ENCODE measurements around the gene MBTPS2.

MBTPS2 gene

GRCh38 chrX:21905953-21906352 is 66.5 kb downstream of the MBTPS2 start:
- H3K9me3 ChIP-seq: no peaks in the 10 kb centered on the region
- no peak overlapping the region for H3K4me3 ChIP-seq
- TF ChIP-seq CTCF (IDR thresholded peaks at IDR 0.05): no peak
- intact Hi-C loops (cut with DNase I; ENCODE audit: low total_unique reads): no loop called here
- H3K4me1 ChIP-seq: no peaks in the 10 kb centered on the region
- no peak for DNase-seq
- H3K36me3 ChIP-seq: no peaks in the 10 kb centered on the region
- no peaks in the 10 kb centered on the region for H3K27me3 ChIP-seq
- no peak overlapping the region for H3K27ac ChIP-seq

GRCh38 chrX:21907260-21907659 is 67.8 kb downstream of the MBTPS2 start:
- no peak overlapping the region for H3K4me3 ChIP-seq
- H3K36me3 ChIP-seq: no peaks in the 10 kb centered on the region
- TF ChIP-seq CTCF (IDR thresholded peaks at IDR 0.05): no peak
- H3K9me3 ChIP-seq: no peaks in the 10 kb centered on the region
- H3K27ac ChIP-seq: no peak overlapping the region
- no peaks in the 10 kb centered on the region for H3K27me3 ChIP-seq
- H3K4me1 ChIP-seq: no peaks in the 10 kb centered on the region
- DNase-seq: no peak
- intact Hi-C loops (cut with DNase I; ENCODE audit: low total_unique reads): no loop called here

- no peak overlapping the region for H3K27ac ChIP-seq
- H3K4me3 ChIP-seq: no peak overlapping the region
- intact Hi-C loops (cut with DNase I; ENCODE audit: low total_unique reads): no loop called here
Observed at GRCh38 chrX:21911481-21911880, 72.1 kb downstream of the MBTPS2 start.

GRCh38 chrX:21912220-21912619 is 72.8 kb downstream of the MBTPS2 start:
- H3K4me1 ChIP-seq: no peaks in the 10 kb centered on the region
- H3K4me3 ChIP-seq: no peak overlapping the region
- intact Hi-C loops (cut with DNase I; ENCODE audit: low total_unique reads): no loop called here
- no peak for DNase-seq
- no peak for TF ChIP-seq CTCF (IDR thresholded peaks at IDR 0.05)
- H3K9me3 ChIP-seq: no peaks in the 10 kb centered on the region
- no peak overlapping the region for H3K27ac ChIP-seq
- no peaks in the 10 kb centered on the region for H3K27me3 ChIP-seq
- H3K36me3 ChIP-seq: no peaks in the 10 kb centered on the region

More at GRCh38 chrX:21911481-21911880, 72.1 kb downstream of the MBTPS2 start:
- Histone ChIP-seq H3K36me3 (no peaks in the 10 kb centered on the region), H3K9me3 (no peaks in the 10 kb centered on the region), H3K27me3 (no peaks in the 10 kb centered on the region), H3K4me1 (no peaks in the 10 kb centered on the region)
- DNase-seq: no peak
- no peak for TF ChIP-seq CTCF (IDR thresholded peaks at IDR 0.05)

- Histone ChIP-seq H3K27me3 (no peaks in the 10 kb centered on the region), H3K4me1 (no peaks in the 10 kb centered on the region), H3K4me3 (no peak overlapping the region), H3K9me3 (no peaks in the 10 kb centered on the region), H3K36me3 (no peaks in the 10 kb centered on the region), H3K27ac (no peak overlapping the region)
- TF ChIP-seq CTCF (IDR thresholded peaks at IDR 0.05): no peak
- DNase-seq: no peak
- intact Hi-C loops (cut with DNase I; ENCODE audit: low total_unique reads): no loop called here
Observed at GRCh38 chrX:21912989-21913388, 73.6 kb downstream of the MBTPS2 start.

GRCh38 chrX:21926116-21926515 is 86.7 kb downstream of the MBTPS2 start:
- peak overlapping the region; percentile 28 to 32 for H3K4me3 ChIP-seq
- no peaks in the 10 kb centered on the region for H3K4me1 ChIP-seq
- peak overlapping the region in 1 of 2 donors; percentile 52 for H3K27ac ChIP-seq
- no peaks in the 10 kb centered on the region for H3K9me3 ChIP-seq
- no peak for TF ChIP-seq CTCF (IDR thresholded peaks at IDR 0.05)
- intact Hi-C loops (cut with DNase I; ENCODE audit: low total_unique reads): no loop called here
- no peaks in the 10 kb centered on the region for H3K36me3 ChIP-seq
- no peak for DNase-seq
- no peaks in the 10 kb centered on the region for H3K27me3 ChIP-seq
